BE2C (cell line): ENCODE data around the gene TMEM51.
A peak's percentile ranks its signal among the peaks of the same experiment; 100 is the strongest.

Experiments used
- DNase-seq: peaks from one replicate; pipeline ENCODE4 v3.0.0-alpha.2; 2020
- H3K27me3 ChIP-seq: fragments of 250-450 bp; sonication (Bioruptor Pico); 2 replicates; pipeline ENCODE4 v1.5.1; 2020; ENCODE audit warnings: mild to moderate bottlenecking
- H3K36me3 ChIP-seq: fragments of 250-450 bp; sonication (Bioruptor Pico); 2 replicates; pipeline ENCODE4 v1.5.1; 2020; ENCODE audit warnings: mild to moderate bottlenecking
- H3K4me1 ChIP-seq: fragments of 250-450 bp; sonication (Bioruptor Pico); 2 replicates; pipeline ENCODE4 v1.5.1; 2020
- H3K4me3 ChIP-seq: 2 replicates; pipeline ENCODE4 v1.5.1; 2011; ENCODE audit warnings: low read depth, low read length
- H3K9me3 ChIP-seq: fragments of 250-450 bp; sonication (Bioruptor Pico); 2 replicates; pipeline ENCODE4 v1.5.1; 2020
- CTCF ChIP-seq: IDR thresholded peaks from 2 replicates; pipeline ENCODE4 v1.5.1; 2012; ENCODE audit warnings: mild to moderate bottlenecking, low read depth, low read length

TMEM51 gene

GRCh38 chr1:15186073-15186845 lies 32.7 kb downstream of the TMEM51 start:
- no peaks in the 10 kb centered on the region for H3K36me3 ChIP-seq
- DNase-seq = no peak
- peaks cover 17% of the 10 kb centered on the region for H3K4me1 ChIP-seq
- no peaks in the 10 kb centered on the region for H3K27me3 ChIP-seq
- H3K4me3 ChIP-seq = no peak overlapping the region
- no peak for TF ChIP-seq CTCF
- no peaks in the 10 kb centered on the region for H3K9me3 ChIP-seq

- Histone ChIP-seq H3K27me3 (no peaks in the 10 kb centered on the region), H3K4me1 (peaks cover 17% of the 10 kb centered on the region), H3K36me3 (no peaks in the 10 kb centered on the region), H3K9me3 (no peaks in the 10 kb centered on the region), H3K4me3 (no peak overlapping the region)
- no peak for TF ChIP-seq CTCF
- DNase-seq = no peak
Measured at GRCh38 chr1:15186846-15187151, 33.3 kb downstream of the TMEM51 start.

GRCh38 chr1:15187175-15188129 lies 33.9 kb downstream of the TMEM51 start:
- Histone ChIP-seq H3K4me1 (peaks cover 17% of the 10 kb centered on the region), H3K4me3 (no peak overlapping the region), H3K27me3 (no peaks in the 10 kb centered on the region), H3K9me3 (no peaks in the 10 kb centered on the region), H3K36me3 (no peaks in the 10 kb centered on the region)
- DNase-seq = peak; percentile 59
- no peak for TF ChIP-seq CTCF

- no peak overlapping the region for H3K4me3 ChIP-seq
- no peak for TF ChIP-seq CTCF
- no peaks in the 10 kb centered on the region for H3K9me3 ChIP-seq
- no peaks in the 10 kb centered on the region for H3K36me3 ChIP-seq
- peaks cover 17% of the 10 kb centered on the region for H3K4me1 ChIP-seq
- no peaks in the 10 kb centered on the region for H3K27me3 ChIP-seq
- no peak for DNase-seq
Measured at GRCh38 chr1:15188130-15188524, 34.6 kb downstream of the TMEM51 start.

GRCh38 chr1:15188678-15189077 lies 35.1 kb downstream of the TMEM51 start:
- H3K4me3 ChIP-seq = no peak overlapping the region
- TF ChIP-seq CTCF = no peak
- H3K27me3 ChIP-seq = no peaks in the 10 kb centered on the region
- no peaks in the 10 kb centered on the region for H3K9me3 ChIP-seq
- peaks cover 17% of the 10 kb centered on the region for H3K4me1 ChIP-seq
- DNase-seq = no peak
- no peaks in the 10 kb centered on the region for H3K36me3 ChIP-seq
